ENCODE measurements around the gene SBK1. TPM values are rescaled to one million over a fixed set of nuclear protein-coding genes. Genes with fewer than 3 reads are reported as not detected.

Gene SBK1
- total RNA-seq, 4 donors from 2014 or later: 0.29 to 0.95 (median 0.48) TPM

- Histone ChIP-seq H3K27ac (no peak overlapping the region), H3K36me3 (no peaks in the 10 kb centered on the region), H3K27me3 (peaks cover 0 to 30% (median 0%) of the 10 kb centered on the region in 4 donors), H3K9me3 (no peaks in the 10 kb centered on the region), H3K4me1 (peaks cover 4 to 10% (median 7%) of the 10 kb centered on the region in 3 donors), H3K4me3 (no peak overlapping the region)
- intact Hi-C loops (cut with DNase I): no loop called here
- DNase-seq: no peak
- TF ChIP-seq, protein P1, sequence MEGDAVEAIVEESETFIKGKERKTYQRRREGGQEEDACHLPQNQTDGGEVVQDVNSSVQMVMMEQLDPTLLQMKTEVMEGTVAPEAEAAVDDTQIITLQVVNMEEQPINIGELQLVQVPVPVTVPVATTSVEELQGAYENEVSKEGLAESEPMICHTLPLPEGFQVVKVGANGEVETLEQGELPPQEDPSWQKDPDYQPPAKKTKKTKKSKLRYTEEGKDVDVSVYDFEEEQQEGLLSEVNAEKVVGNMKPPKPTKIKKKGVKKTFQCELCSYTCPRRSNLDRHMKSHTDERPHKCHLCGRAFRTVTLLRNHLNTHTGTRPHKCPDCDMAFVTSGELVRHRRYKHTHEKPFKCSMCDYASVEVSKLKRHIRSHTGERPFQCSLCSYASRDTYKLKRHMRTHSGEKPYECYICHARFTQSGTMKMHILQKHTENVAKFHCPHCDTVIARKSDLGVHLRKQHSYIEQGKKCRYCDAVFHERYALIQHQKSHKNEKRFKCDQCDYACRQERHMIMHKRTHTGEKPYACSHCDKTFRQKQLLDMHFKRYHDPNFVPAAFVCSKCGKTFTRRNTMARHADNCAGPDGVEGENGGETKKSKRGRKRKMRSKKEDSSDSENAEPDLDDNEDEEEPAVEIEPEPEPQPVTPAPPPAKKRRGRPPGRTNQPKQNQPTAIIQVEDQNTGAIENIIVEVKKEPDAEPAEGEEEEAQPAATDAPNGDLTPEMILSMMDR (IDR thresholded peaks at IDR 0.05): no peak
- TF ChIP-seq POLR2A (IDR thresholded peaks at IDR 0.05): no peak
- 32 to 39% methylated on average over 11 of the region's 15 CpGs for WGBS, 2 donors
Measured at GRCh38 chr16:28280881-28281836, 11.2 kb upstream of the SBK1 start.

DNA sequence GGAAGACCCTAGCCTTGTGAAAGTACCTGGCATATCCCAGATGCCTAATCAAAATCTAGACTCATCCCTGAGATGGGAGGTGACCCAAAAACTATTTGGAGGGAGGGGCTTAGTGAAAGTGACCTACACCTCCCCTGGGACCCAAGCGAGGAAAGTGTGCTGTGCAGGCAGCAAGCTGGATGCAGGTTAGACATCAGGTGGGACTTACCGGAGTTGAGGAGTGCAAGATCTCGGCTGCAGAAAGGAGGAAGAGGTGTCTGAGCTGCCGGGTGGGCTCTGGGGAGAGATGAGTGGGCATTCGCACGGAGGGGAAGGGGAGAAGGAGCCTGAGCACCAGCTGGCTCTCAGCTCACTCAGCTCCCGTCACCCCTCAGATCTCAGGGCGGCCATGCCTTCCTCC lies 10.3 kb upstream of the SBK1 start:
- intact Hi-C loops (cut with DNase I): no loop called here
- peaks cover 4 to 10% (median 7%) of the 10 kb centered on the region in 3 donors for H3K4me1 ChIP-seq
- H3K36me3 ChIP-seq: no peaks in the 10 kb centered on the region
- no peak for TF ChIP-seq POLR2A (IDR thresholded peaks at IDR 0.05)
- TF ChIP-seq, protein P1 (IDR thresholded peaks at IDR 0.05): no peak
- no peak for DNase-seq
- no peak overlapping the region for H3K27ac ChIP-seq
- WGBS, 2 donors: 73 to 80% methylated on average over 7 to 8 of the region's 8 CpGs
- H3K27me3 ChIP-seq: peaks cover 0 to 27% (median 0%) of the 10 kb centered on the region in 4 donors
- no peak overlapping the region for H3K4me3 ChIP-seq
- H3K9me3 ChIP-seq: no peaks in the 10 kb centered on the region

DNA sequence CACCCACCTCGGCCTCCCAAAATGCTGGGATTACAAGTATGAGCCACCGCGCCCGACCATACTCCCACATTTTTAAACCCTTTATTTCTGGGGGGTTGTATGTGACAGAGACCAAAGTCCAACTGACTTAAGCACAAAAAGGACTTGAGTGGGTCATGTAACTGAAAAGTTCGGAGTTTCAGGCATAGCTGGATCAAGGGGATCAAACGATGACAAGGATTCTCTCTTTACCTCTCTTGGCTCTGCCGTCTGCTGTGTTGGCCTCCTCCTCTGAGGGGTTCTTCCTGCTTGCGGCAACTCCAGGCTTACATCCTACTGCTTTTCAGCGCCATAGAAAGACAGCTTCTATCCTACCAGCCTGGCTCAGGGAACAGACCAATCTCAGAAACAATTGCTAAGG lies 9.2 kb upstream of the SBK1 start:
- peaks cover 0 to 18% (median 0%) of the 10 kb centered on the region in 4 donors for H3K27me3 ChIP-seq
- 87 to 92% methylated on average over 9 of the region's 9 CpGs for WGBS, 2 donors
- H3K4me1 ChIP-seq: peaks cover 0 to 2% (median under 1%) of the 10 kb centered on the region in 3 donors
- intact Hi-C loops (cut with DNase I): no loop called here
- no peaks in the 10 kb centered on the region for H3K9me3 ChIP-seq
- H3K36me3 ChIP-seq: no peaks in the 10 kb centered on the region
- no peak overlapping the region for H3K4me3 ChIP-seq
- no peak overlapping the region for H3K27ac ChIP-seq
- TF ChIP-seq, protein P1 (IDR thresholded peaks at IDR 0.05): no peak
- no peak for TF ChIP-seq POLR2A (IDR thresholded peaks at IDR 0.05)
- DNase-seq: no peak

DNA sequence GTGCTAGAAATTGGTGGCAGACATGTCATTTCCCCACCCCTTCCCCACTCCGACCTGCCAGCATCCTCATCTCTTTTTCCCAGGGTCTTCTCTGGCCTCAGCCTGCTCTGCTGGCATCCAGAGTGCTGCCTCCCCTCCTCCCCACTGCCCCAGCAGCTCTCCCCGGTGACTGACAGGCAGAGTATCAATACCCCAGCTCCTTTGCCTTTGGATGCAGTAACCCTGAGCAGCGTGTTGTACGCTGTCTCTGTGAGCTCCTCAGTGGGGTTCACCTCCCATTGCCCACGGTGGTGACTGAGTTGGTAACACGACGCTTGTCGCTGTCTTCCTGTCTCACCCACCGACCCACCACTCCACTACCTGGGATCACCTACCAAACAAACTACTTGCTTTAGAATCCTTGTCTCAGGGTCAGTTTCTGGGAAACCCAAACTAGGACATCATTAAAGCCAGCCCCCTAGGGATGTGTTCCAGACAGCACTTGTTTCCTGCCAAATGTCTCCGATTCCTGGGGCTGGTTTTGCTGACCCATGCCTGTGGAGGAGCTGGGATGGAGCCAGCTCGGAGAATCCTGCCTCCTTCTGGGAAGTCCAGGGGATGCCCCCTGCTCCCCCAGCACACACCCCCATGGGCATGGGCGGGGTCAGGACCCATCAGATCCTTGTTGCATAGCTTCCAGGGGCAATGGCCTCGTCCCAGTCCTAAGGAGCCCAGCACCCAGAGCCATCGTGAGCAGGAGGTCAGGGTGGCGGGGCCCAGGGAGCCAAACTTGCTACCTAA lies 8.3 kb upstream of the SBK1 start:
- H3K4me1 ChIP-seq: no peaks in the 10 kb centered on the region
- H3K9me3 ChIP-seq: no peaks in the 10 kb centered on the region
- TF ChIP-seq POLR2A (IDR thresholded peaks at IDR 0.05): no peak
- TF ChIP-seq, protein P1 (IDR thresholded peaks at IDR 0.05): no peak
- intact Hi-C loops (cut with DNase I): no loop called here
- H3K4me3 ChIP-seq: no peak overlapping the region
- H3K27me3 ChIP-seq: peaks cover 0 to 11% (median 0%) of the 10 kb centered on the region in 4 donors
- WGBS, 2 donors: 57 to 83% methylated on average over 4 to 9 of the region's 15 CpGs
- H3K36me3 ChIP-seq: no peaks in the 10 kb centered on the region
- DNase-seq: no peak
- H3K27ac ChIP-seq: no peak overlapping the region

GRCh38 chr16:28285649-28286048 lies 6.7 kb upstream of the SBK1 start:
- Histone ChIP-seq H3K27ac (no peak overlapping the region), H3K4me3 (no peak overlapping the region), H3K27me3 (peaks cover 0 to 11% (median 0%) of the 10 kb centered on the region in 4 donors), H3K9me3 (no peaks in the 10 kb centered on the region), H3K4me1 (no peaks in the 10 kb centered on the region), H3K36me3 (no peaks in the 10 kb centered on the region)
- TF ChIP-seq, protein P1 (IDR thresholded peaks at IDR 0.05): no peak
- intact Hi-C loops (cut with DNase I): no loop called here
- 60 to 64% methylated on average over 4 to 9 of the region's 9 CpGs for WGBS, 2 donors
- no peak for DNase-seq

All from esophagus squamous epithelium (tissue), 5 donors.